Calu3 (cell line): Measurements from ENCODE around the gene LSM10. TPM values are rescaled to one million over a fixed set of nuclear protein-coding genes. Genes with fewer than 3 reads are reported as not detected.

Experiments used
- BruUV-seq: library from RNA; stranded (reverse); fragments of 400-500 nt; replicated peaks from 2 replicates; lab custom pipeline; 2021; lab: Mats Ljungman, UMichigan
- CTCF ChIA-PET: fragments of 300-600 bp; sonication (Branson Sonifier 250); formaldehyde crosslinking; loops from one replicate; lab custom pipeline; 2022; ENCODE audit warnings: antibody characterized with exemption; lab: Charles Lee
- DNase-seq: peaks from one replicate; pipeline ENCODE4 v3.0.0; 2022
- H3K27ac Mint-ChIP-seq: one replicate; pipeline ENCODE4 v1.8.0; 2022; ENCODE audit warnings: mixed read lengths; ENCODE audit not compliant: unreplicated experiment
- H3K27me3 Mint-ChIP-seq: one replicate; pipeline ENCODE4 v1.8.0; 2022; ENCODE audit warnings: mixed read lengths; ENCODE audit not compliant: unreplicated experiment
- H3K36me3 Mint-ChIP-seq: one replicate; pipeline ENCODE4 v1.8.0; 2022; ENCODE audit warnings: mild to moderate bottlenecking, moderate library complexity, mixed read lengths; ENCODE audit not compliant: insufficient read depth, unreplicated experiment
- H3K4me1 Mint-ChIP-seq: one replicate; pipeline ENCODE4 v1.8.0; 2022; ENCODE audit warnings: mild to moderate bottlenecking, low read depth, mixed read lengths; ENCODE audit not compliant: unreplicated experiment
- H3K4me3 Mint-ChIP-seq: one replicate; pipeline ENCODE4 v1.8.0; 2022; ENCODE audit warnings: mild to moderate bottlenecking, low read depth, moderate library complexity, mixed read lengths; ENCODE audit not compliant: unreplicated experiment
- H3K9me3 Mint-ChIP-seq: one replicate; pipeline ENCODE4 v1.8.0; 2022; ENCODE audit warnings: low read depth, mixed read lengths; ENCODE audit not compliant: unreplicated experiment
- intact Hi-C: fragments of 100-400 bp; cut with micrococcal nuclease; formaldehyde crosslinking; loops from one replicate; pipeline ENCODE4 v1.10.0; 2022; ENCODE audit not compliant: unreplicated experiment
- total RNA-seq: library from RNA; stranded (reverse); gene quantifications from 2 replicates; pipeline ENCODE4 v1.2.3, GENCODE V29; 2022
- TF ChIP-seq, protein P1 (sequence below): fragments of 200-600 bp; IDR thresholded peaks from one replicate; pipeline ENCODE4 v1.8.0; 2022; ENCODE audit warnings: antibody characterized with exemption; ENCODE audit not compliant: unreplicated experiment

The LSM10 gene
- total RNA-seq, 1 experiment from 2014 or later: 35.2 TPM

DNA sequence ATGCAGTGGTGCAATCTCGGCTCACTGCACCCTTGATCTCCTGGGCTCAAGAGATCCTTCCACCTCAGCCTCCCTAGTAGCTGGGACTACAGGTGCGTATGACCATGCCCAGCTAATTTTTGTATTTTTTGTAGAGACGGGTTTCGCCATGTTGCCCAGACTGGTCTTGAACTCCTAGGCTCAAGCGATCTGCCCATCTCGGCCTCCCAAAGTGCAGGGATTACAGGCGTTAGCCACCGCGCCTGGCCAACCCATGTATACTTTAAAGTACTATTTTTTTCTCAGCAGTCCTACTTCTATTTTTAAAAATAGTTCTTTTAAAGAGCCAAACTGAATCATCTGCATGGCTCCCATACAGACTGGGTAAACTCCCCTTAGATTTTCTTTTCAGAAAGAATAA, 15.5 kb downstream of the LSM10 start:
- DNase-seq: no peak
- Mint-ChIP-seq H3K4me3 (no peak overlapping the region), H3K9me3 (no peaks in the 10 kb centered on the region), H3K27ac (no peak overlapping the region), H3K36me3 (peaks cover 49% of the 10 kb centered on the region), H3K4me1 (peaks cover 65% of the 10 kb centered on the region), H3K27me3 (no peaks in the 10 kb centered on the region)
- CTCF ChIA-PET: interaction anchor here (0.6 to 1.0 kb wide), 3 partner anchors 15 to 181 kb away, joined by 3 to 7 read pairs (median 3); no protein-coding TSS in a partner anchor
- intact Hi-C loops: no loop called here
- BruUV-seq: no TSS peak
- TF ChIP-seq, protein P1, sequence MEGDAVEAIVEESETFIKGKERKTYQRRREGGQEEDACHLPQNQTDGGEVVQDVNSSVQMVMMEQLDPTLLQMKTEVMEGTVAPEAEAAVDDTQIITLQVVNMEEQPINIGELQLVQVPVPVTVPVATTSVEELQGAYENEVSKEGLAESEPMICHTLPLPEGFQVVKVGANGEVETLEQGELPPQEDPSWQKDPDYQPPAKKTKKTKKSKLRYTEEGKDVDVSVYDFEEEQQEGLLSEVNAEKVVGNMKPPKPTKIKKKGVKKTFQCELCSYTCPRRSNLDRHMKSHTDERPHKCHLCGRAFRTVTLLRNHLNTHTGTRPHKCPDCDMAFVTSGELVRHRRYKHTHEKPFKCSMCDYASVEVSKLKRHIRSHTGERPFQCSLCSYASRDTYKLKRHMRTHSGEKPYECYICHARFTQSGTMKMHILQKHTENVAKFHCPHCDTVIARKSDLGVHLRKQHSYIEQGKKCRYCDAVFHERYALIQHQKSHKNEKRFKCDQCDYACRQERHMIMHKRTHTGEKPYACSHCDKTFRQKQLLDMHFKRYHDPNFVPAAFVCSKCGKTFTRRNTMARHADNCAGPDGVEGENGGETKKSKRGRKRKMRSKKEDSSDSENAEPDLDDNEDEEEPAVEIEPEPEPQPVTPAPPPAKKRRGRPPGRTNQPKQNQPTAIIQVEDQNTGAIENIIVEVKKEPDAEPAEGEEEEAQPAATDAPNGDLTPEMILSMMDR: no peak

DNA sequence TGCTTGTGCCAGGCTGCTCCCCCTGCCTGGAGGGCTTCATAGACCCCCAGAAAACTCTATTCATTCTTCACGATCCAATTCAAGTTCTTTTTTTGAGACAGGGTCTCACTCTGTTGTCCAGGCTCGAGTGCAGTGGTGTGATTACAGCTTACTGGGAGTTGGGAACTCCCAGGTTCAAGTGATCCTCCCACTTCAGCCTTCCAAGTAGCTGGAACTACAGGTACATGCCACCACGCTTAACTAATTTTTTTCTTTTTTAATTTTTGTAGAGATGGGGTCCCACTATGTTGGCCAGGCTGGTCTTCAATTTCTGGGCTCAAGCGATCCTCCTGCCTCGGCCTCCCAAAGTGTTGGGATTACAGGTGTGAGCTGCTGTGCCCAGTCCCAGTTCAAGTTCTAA, 16.3 kb downstream of the LSM10 start:
- intact Hi-C loops: no loop called here
- CTCF ChIA-PET: no interaction called here
- Mint-ChIP-seq H3K27ac (peak overlapping the region; percentile 23), H3K27me3 (no peaks in the 10 kb centered on the region), H3K4me1 (peaks cover 57% of the 10 kb centered on the region), H3K9me3 (no peaks in the 10 kb centered on the region), H3K4me3 (peak overlapping the region; percentile 13), H3K36me3 (peaks cover 46% of the 10 kb centered on the region)
- DNase-seq: no peak
- no TSS peak for BruUV-seq
- TF ChIP-seq, protein P1: no peak

DNA sequence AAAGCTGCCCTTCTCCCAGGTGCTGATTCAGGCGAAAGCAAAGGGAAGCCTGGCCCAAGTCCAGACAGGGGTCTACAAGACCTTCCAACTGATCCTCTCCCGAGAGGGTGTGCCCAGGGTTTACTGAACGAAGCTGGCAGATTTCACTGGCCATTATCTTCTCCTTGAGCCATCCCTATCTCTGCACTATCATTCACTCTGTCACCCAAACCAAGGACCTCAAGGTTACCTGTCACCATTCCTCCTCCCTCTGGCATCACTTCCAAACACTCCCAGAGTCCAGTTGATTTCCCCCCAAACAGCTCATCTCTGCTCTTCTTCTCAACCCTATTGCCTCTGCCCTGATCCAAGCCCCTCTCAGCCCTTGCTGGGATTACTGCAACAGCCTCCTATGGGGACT, 16.9 kb downstream of the LSM10 start:
- intact Hi-C loops: no loop called here
- peaks cover 53% of the 10 kb centered on the region for H3K4me1 Mint-ChIP-seq

DNA sequence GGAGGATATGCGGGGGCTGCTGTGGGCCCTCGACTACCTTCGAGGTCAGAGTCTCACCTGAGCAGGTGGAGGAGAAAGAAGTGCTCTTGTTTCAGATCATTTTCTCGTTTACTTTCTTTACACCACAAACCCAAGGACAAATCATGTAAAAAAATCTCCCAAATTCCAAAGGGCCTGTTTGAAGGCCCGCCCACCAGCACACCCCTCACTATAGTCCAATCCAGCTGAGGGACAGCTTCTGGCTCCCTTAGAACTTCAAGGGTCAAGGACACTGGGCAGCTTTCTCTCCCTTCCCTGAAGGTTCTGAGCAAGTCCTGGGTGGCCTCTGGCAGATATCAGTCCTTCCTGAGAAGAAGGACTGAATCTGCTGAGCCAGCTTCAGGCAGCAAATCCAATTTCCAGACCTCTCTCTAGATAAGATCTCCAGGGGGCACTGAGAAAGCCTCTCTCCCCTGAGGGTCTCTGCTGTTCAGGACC, 17.5 kb downstream of the LSM10 start:
- intact Hi-C loops: no loop called here
- CTCF ChIA-PET: no interaction called here

More for the DNA sequence above, 16.9 kb downstream of the LSM10 start:
- no peaks in the 10 kb centered on the region for H3K9me3 Mint-ChIP-seq
- H3K27ac Mint-ChIP-seq: peak overlapping the region; percentile 23
- no peaks in the 10 kb centered on the region for H3K27me3 Mint-ChIP-seq
- TF ChIP-seq, protein P1: no peak
- CTCF ChIA-PET: no interaction called here
- no peak for DNase-seq
- H3K36me3 Mint-ChIP-seq: peaks cover 46% of the 10 kb centered on the region
- peak overlapping the region; percentile 13 for H3K4me3 Mint-ChIP-seq
- BruUV-seq: no TSS peak

More for the DNA sequence above, 17.5 kb downstream of the LSM10 start:
- Mint-ChIP-seq H3K4me3 (no peak overlapping the region), H3K36me3 (peaks cover 43% of the 10 kb centered on the region), H3K27me3 (no peaks in the 10 kb centered on the region), H3K9me3 (no peaks in the 10 kb centered on the region), H3K4me1 (peaks cover 53% of the 10 kb centered on the region), H3K27ac (no peak overlapping the region)
- no TSS peak for BruUV-seq
- no peak for DNase-seq
- TF ChIP-seq, protein P1: no peak
